ENCODE results near the gene GCNT4. TPM values are rescaled to one million over a fixed set of nuclear protein-coding genes. Genes with fewer than 3 reads are reported as not detected.

The GCNT4 gene
- total and polyA plus RNA-seq, 2 of the 8 experiments (the other 6 are each of a cell fraction or from before 2014, with no cell fraction given): 1.1 to 14.5 TPM

- no peaks in the 10 kb centered on the region for H4K20me1 ChIP-seq (replicated peaks in 1 of 2; ENCODE audit: control insufficient read depth in 1 of 2, insufficient read depth in 2 of 2, low read length in 2 of 2)
- ChIA-PET POLR2A (ENCODE audit: partially characterized antibody) (interaction anchor here (0.7 kb wide), 1 partner anchor 327 kb away, joined by 4 read pairs; no protein-coding TSS in a partner anchor), CTCF (ENCODE audit: partially characterized antibody) (interaction anchor here (1.3 to 1.4 kb wide), 2 partner anchors 10 to 205 kb away, joined by 3 to 6 read pairs; no protein-coding TSS in a partner anchor)
- no peak overlapping the region for H2AFZ ChIP-seq (ENCODE audit: low read length)
- H3K9ac ChIP-seq (replicated peaks in 1 of 4; ENCODE audit: extremely low read depth in 1 of 4, low read depth in 3 of 4, low read length in 3 of 4): no peak overlapping the region
- DNase-seq (ENCODE audit: low read depth in 1 of 2, low spot score in 2 of 2) (no peak), FAIRE-seq (no peak)
- H2BK12ac ChIP-seq (ENCODE audit: low read depth, low read length): no peak overlapping the region
- no peak overlapping the region for H4K91ac ChIP-seq (replicated peaks; ENCODE audit: insufficient read length, low read length)
- H3K9me3 ChIP-seq (ENCODE audit: insufficient read depth in 2 of 2, low read depth in 1 of 2, low read length in 1 of 2): no peaks in the 10 kb centered on the region
- no peak overlapping the region for H3K18ac ChIP-seq (ENCODE audit: extremely low read depth, low read length)
- no peak overlapping the region for H3K4me2 ChIP-seq (ENCODE audit: insufficient read depth in 1 of 2, low read depth in 2 of 2, low read length in 2 of 2)
- H3K27me3 ChIP-seq (replicated peaks in 1 of 4; ENCODE audit: control insufficient read depth in 3 of 4, extremely low read depth in 1 of 4, insufficient read depth in 3 of 4, low read length in 3 of 4): no peaks in the 10 kb centered on the region
- no peaks in the 10 kb centered on the region for H3K79me1 ChIP-seq (ENCODE audit: low read depth, low read length)
- no peak overlapping the region for H3K14ac ChIP-seq (ENCODE audit: insufficient read length)
- no peak overlapping the region for H3K4me3 ChIP-seq (ENCODE audit: extremely low read depth in 1 of 4, insufficient read depth in 2 of 4, low read depth in 3 of 4, low read length in 4 of 4)
- H4K5ac ChIP-seq (ENCODE audit: insufficient read length, low read depth, low read length): no peak overlapping the region
- H2BK20ac ChIP-seq (ENCODE audit: low read length): no peak overlapping the region
- no peak overlapping the region for H2BK120ac ChIP-seq (replicated peaks; ENCODE audit: low read depth, low read length)
- H3K23me2 ChIP-seq (ENCODE audit: low read depth, low read length): no peaks in the 10 kb centered on the region
- H2BK15ac ChIP-seq (ENCODE audit: low read length): no peak overlapping the region
- H3K79me2 ChIP-seq (ENCODE audit: control insufficient read depth in 1 of 2, insufficient read depth in 2 of 2, low read length in 2 of 2): no peaks in the 10 kb centered on the region
- no peak overlapping the region for H3K27ac ChIP-seq (ENCODE audit: low read depth, low read length)
- no peak overlapping the region for H3K4ac ChIP-seq (replicated peaks; ENCODE audit: insufficient read length, low read depth, low read length)
- H3K36me3 ChIP-seq (ENCODE audit: control insufficient read depth in 2 of 4, insufficient read depth in 4 of 4, low read length in 3 of 4): no peaks in the 10 kb centered on the region
- no peak overlapping the region for H3K23ac ChIP-seq (ENCODE audit: insufficient read length)
- H2BK5ac ChIP-seq (ENCODE audit: low read depth, low read length): no peak overlapping the region
- 91% methylated on average over 4 of the region's 4 CpGs; no CpG with 5 or more reads in 1 of the 2 experiments for WGBS, 2 experiments (ENCODE audit: extremely low coverage in 1 of 2, insufficient coverage in 1 of 2, insufficient read length in 1 of 2, insufficient replicate concordance in 2 of 2, low coverage in 1 of 2, low lambda C conversion rate in 2 of 2, missing lambda C conversion rate in 1 of 2)
- peaks cover 5 to 14% (median 10%) of the 10 kb centered on the region in 4 experiments; a peak in 6 of 7 replicates for H3K4me1 ChIP-seq (replicated peaks in 1 of 4; ENCODE audit: control insufficient read depth in 3 of 4, insufficient read depth in 4 of 4, low read length in 3 of 4)
- H3K56ac ChIP-seq (replicated peaks; ENCODE audit: insufficient read length, low read depth, low read length): no peak overlapping the region
- H4K8ac ChIP-seq (ENCODE audit: extremely low read depth, insufficient read depth, low read length): no peak overlapping the region
- H2AK5ac ChIP-seq (ENCODE audit: low read depth, low read length): no peak overlapping the region
- TF ChIP-seq TAF1 (IDR thresholded peaks at IDR 0.05; ENCODE audit: low read depth, low read length) (no peak), GTF2F1 (IDR thresholded peaks at IDR 0.05; ENCODE audit: borderline replicate concordance, low read depth, low read length) (no peak), GABPA (IDR thresholded peaks at IDR 0.05; ENCODE audit: borderline replicate concordance, insufficient read depth, low read length) (no peak), RAD21 (IDR thresholded peaks at IDR 0.05 in 1 of 2, conservative IDR thresholded peaks at IDR 0.05 in 1 of 2; ENCODE audit: low read depth in 2 of 2, low read length in 2 of 2) (no peak)
These were observed 7.7 kb upstream of the GCNT4 start for GRCh38 chr5:75059912-75060545.
